8988T (cell line): ENCODE data around the gene SLC7A9.
"Not testable (repeated sequence)": the region's sequence is repeated elsewhere in the genome, so short reads cannot be mapped to it uniquely, and the experiment has no call there.

Experiments used
- DNase-seq: peaks from one replicate; pipeline ENCODE4 v3.0.0; 2011

SLC7A9 gene

GRCh38 chr19:32787161-32787813 is 82.3 kb downstream of the SLC7A9 start:
- DNase-seq, result not testable (repeated sequence)

GRCh38 chr19:32782089-32782488 is 87.5 kb downstream of the SLC7A9 start:
- DNase-seq, result not testable (repeated sequence)

- no peak for DNase-seq
Measured at GRCh38 chr19:32781280-32781679, 88.3 kb downstream of the SLC7A9 start.
